Neural cell (in vitro differentiated cells): ENCODE results near the gene FGGY. TPM values are rescaled to one million over a fixed set of nuclear protein-coding genes. Genes with fewer than 3 reads are reported as not detected.

ENCODE experiments used
- H2AFZ ChIP-seq: fragments of 200-600, 300-800 bp; sonication (generic), shearing (Covaris generic); 2 replicates; pipeline ENCODE4 v1.6.0; 2014; ENCODE audit warnings: low read depth, mild to moderate bottlenecking, antibody characterized with exemption, low read length, moderate library complexity
- H3F3A ChIP-seq: fragments of 200-600 bp; shearing (Covaris generic); 2 replicates; pipeline ENCODE4 v1.6.1; 2016; ENCODE audit warnings: mild to moderate bottlenecking, moderate library complexity, mixed read lengths, antibody characterized with exemption, low read length; ENCODE audit not compliant: insufficient read depth, poor library complexity, severe bottlenecking
- H3K27ac ChIP-seq: fragments of 200-600, 300-800 bp; sonication (generic), shearing (Covaris generic); 2 replicates; pipeline ENCODE4 v1.5.1; 2014; ENCODE audit warnings: mild to moderate bottlenecking, low read length, moderate library complexity
- H3K27me3 ChIP-seq: fragments of 300-800, 200-600 bp; sonication (generic), shearing (Covaris generic); 2 replicates; pipeline ENCODE4 v1.6.0; 2014; ENCODE audit warnings: mild to moderate bottlenecking, low read depth, low read length, moderate library complexity; ENCODE audit not compliant: insufficient read depth
- H3K36me3 ChIP-seq: fragments of 300-800, 200-600 bp; sonication (generic), shearing (Covaris generic); 2 replicates; pipeline ENCODE4 v1.5.1; 2014; ENCODE audit warnings: mild to moderate bottlenecking, antibody characterized with exemption, low read length, moderate library complexity; ENCODE audit not compliant: insufficient read depth
- H3K4me2 ChIP-seq: fragments of 300-800, 200-600 bp; sonication (generic), shearing (Covaris generic); 2 replicates; pipeline ENCODE4 v1.6.0; 2014; ENCODE audit warnings: mild to moderate bottlenecking, low read length
- H3K4me3 ChIP-seq: fragments of 300-800, 200-600 bp; sonication (generic), shearing (Covaris generic); 2 replicates; pipeline ENCODE4 v1.5.1; 2014; ENCODE audit warnings: mild to moderate bottlenecking, low read length, moderate library complexity
- H3K79me2 ChIP-seq: fragments of 200-600 bp; shearing (Covaris generic); replicated peaks from 2 replicates; pipeline ENCODE4 v1.6.0; 2014; ENCODE audit warnings: mild to moderate bottlenecking, low read length, moderate library complexity; ENCODE audit not compliant: insufficient read depth
- H3K9ac ChIP-seq: fragments of 300-800, 200-600 bp; sonication (generic), shearing (Covaris generic); 2 replicates; pipeline ENCODE4 v1.6.1; 2016; ENCODE audit warnings: mild to moderate bottlenecking, low read length, mixed read lengths
- H3K9me2 ChIP-seq: fragments of 200-600 bp; shearing (Covaris generic); 2 replicates; pipeline ENCODE4 v1.6.1; 2016; ENCODE audit warnings: mild to moderate bottlenecking, low read length, mixed read lengths; ENCODE audit not compliant: insufficient read depth
- H3K9me3 ChIP-seq: fragments of 200-600, 300-800 bp; sonication (generic), shearing (Covaris generic); 2 replicates; pipeline ENCODE4 v1.6.1; 2016; ENCODE audit warnings: mild to moderate bottlenecking, mixed run types, low read length, moderate library complexity, mixed read lengths
- H4K20me1 ChIP-seq: fragments of 200-600 bp; shearing (Covaris generic); 2 replicates; pipeline ENCODE4 v1.6.1; 2016; ENCODE audit warnings: mild to moderate bottlenecking, mixed run types; ENCODE audit not compliant: insufficient read depth
- CTCF ChIP-seq: fragments of 450-650 bp; IDR thresholded peaks from 2 replicates; pipeline ENCODE4 v1.5.1; 2014; ENCODE audit warnings: antibody characterized with exemption, mild to moderate bottlenecking, moderate library complexity; ENCODE audit not compliant: poor library complexity, severe bottlenecking
- EP300 ChIP-seq: fragments of 450-650 bp; conservative IDR thresholded peaks from 2 replicates; pipeline ENCODE4 v1.6.1; 2014; ENCODE audit warnings: antibody characterized with exemption, mild to moderate bottlenecking, moderate library complexity; ENCODE audit not compliant: poor library complexity, severe bottlenecking
- EZH2 ChIP-seq: fragments of 200-600, 300-800 bp; shearing (Covaris generic), sonication (generic); IDR thresholded peaks from 2 replicates; pipeline ENCODE4 v1.6.1; 2014; ENCODE audit warnings: antibody characterized with exemption, low read length, borderline replicate concordance, mild to moderate bottlenecking; ENCODE audit not compliant: insufficient read depth, poor library complexity, severe bottlenecking
- MXI1 ChIP-seq: fragments of 450-650 bp; conservative IDR thresholded peaks from 2 replicates; pipeline ENCODE4 v1.6.1; 2014; ENCODE audit warnings: antibody characterized with exemption, mild to moderate bottlenecking; ENCODE audit not compliant: poor library complexity, severe bottlenecking
- POLR2AphosphoS5 ChIP-seq: IDR thresholded peaks from 2 replicates; pipeline ENCODE4 v1.6.1; 2012
- RAD21 ChIP-seq: fragments of 450-650 bp; conservative IDR thresholded peaks from 2 replicates; pipeline ENCODE4 v1.6.1; 2014; ENCODE audit warnings: antibody characterized with exemption, mild to moderate bottlenecking, moderate library complexity
- REST ChIP-seq: IDR thresholded peaks from 2 replicates; pipeline ENCODE4 v1.6.1; 2012; ENCODE audit warnings: borderline replicate concordance
- SMC3 ChIP-seq: fragments of 450-650 bp; conservative IDR thresholded peaks from 2 replicates; pipeline ENCODE4 v1.6.1; 2014; ENCODE audit warnings: antibody characterized with exemption, mild to moderate bottlenecking, moderate library complexity; ENCODE audit not compliant: poor library complexity
- TAF1 ChIP-seq: IDR thresholded peaks from 2 replicates; pipeline ENCODE4 v1.6.1; 2012; ENCODE audit warnings: low read depth
- polyA plus RNA-seq: library from polyadenylated mRNA; depleted of rRNA; stranded (reverse); fragments of >200 nt; gene quantifications from 2 replicates; pipeline ENCODE4 v1.2.3, GENCODE V29; 2014

FGGY gene
- polyA plus RNA-seq, 1 donor from 2014 or later, result 7.4 TPM

GRCh38 chr1:59731591-59731990 is 434.7 kb downstream of the FGGY start:
- Histone ChIP-seq H3K9me3 (no peaks in the 10 kb centered on the region), H3K4me2 (no peak overlapping the region), H3F3A (no peaks in the 10 kb centered on the region), H3K79me2 (no peaks in the 10 kb centered on the region), H3K27ac (no peak overlapping the region), H3K9me2 (no peaks in the 10 kb centered on the region), H3K36me3 (no peaks in the 10 kb centered on the region), H3K9ac (no peak overlapping the region), H3K4me3 (no peak overlapping the region), H4K20me1 (no peaks in the 10 kb centered on the region), H3K27me3 (no peaks in the 10 kb centered on the region), H2AFZ (no peak overlapping the region)
- TF ChIP-seq EP300 (no peak), MXI1 (no peak), POLR2AphosphoS5 (no peak), CTCF (no peak), TAF1 (no peak), EZH2 (no peak), SMC3 (no peak), REST (no peak), RAD21 (no peak)

- Histone ChIP-seq H3K9me3 (no peaks in the 10 kb centered on the region), H2AFZ (no peak overlapping the region), H3K27me3 (no peaks in the 10 kb centered on the region), H4K20me1 (no peaks in the 10 kb centered on the region), H3K79me2 (no peaks in the 10 kb centered on the region), H3K4me2 (no peak overlapping the region), H3K27ac (no peak overlapping the region), H3K9me2 (no peaks in the 10 kb centered on the region), H3K9ac (no peak overlapping the region), H3F3A (no peaks in the 10 kb centered on the region), H3K36me3 (no peaks in the 10 kb centered on the region), H3K4me3 (no peak overlapping the region)
- TF ChIP-seq POLR2AphosphoS5 (no peak), EP300 (no peak), REST (no peak), RAD21 (no peak), CTCF (no peak), MXI1 (no peak), SMC3 (no peak), EZH2 (no peak), TAF1 (no peak)
Measured at GRCh38 chr1:59732214-59732955, 435.5 kb downstream of the FGGY start.
